T-helper 2 cell treated with Interferon-gamma antibody and Interleukin-4, amounts not matched to agents 100 ng/mL and 5 ng/mL, for 36 hours (primary cell): ENCODE data around the gene FBXO31. TPM values are rescaled to one million over a fixed set of nuclear protein-coding genes. Genes with fewer than 3 reads are reported as not detected.
"Not testable (repeated sequence)": the region's sequence is repeated elsewhere in the genome, so short reads cannot be mapped to it uniquely, and the experiment has no call there.

Experiments
- intact Hi-C: fragments of 100-400 bp; cut with micrococcal nuclease; formaldehyde crosslinking; loops from one replicate; pipeline ENCODE4 v1.15.1; 2023
- total RNA-seq: library from RNA; stranded (reverse); gene quantifications from 2 replicates; pipeline ENCODE4 v1.2.3, GENCODE V29; 2022

Gene FBXO31
- total RNA-seq, 1 donor from 2014 or later: 26.7 TPM

GRCh38 chr16:87365021-87365713 is 18.4 kb downstream of the FBXO31 start:
- intact Hi-C loops: no loop called here

GRCh38 chr16:87363771-87364455 is 19.7 kb downstream of the FBXO31 start:
- intact Hi-C loops: no loop called here

- intact Hi-C loops: not testable (repeated sequence)
Measured at GRCh38 chr16:87362828-87363559, 20.6 kb downstream of the FBXO31 start.

- intact Hi-C loops: no loop called here
Measured at GRCh38 chr16:87361916-87362619, 21.5 kb downstream of the FBXO31 start.

GRCh38 chr16:87360862-87361610 is 22.5 kb downstream of the FBXO31 start:
- intact Hi-C loops: no loop called here

GRCh38 chr16:87359121-87359520 is 24.5 kb downstream of the FBXO31 start:
- intact Hi-C loops: no loop called here

GRCh38 chr16:87358696-87359095 is 24.9 kb downstream of the FBXO31 start:
- intact Hi-C loops: no loop called here

- intact Hi-C loops: no loop called here
Measured at GRCh38 chr16:87358250-87358649, 25.3 kb downstream of the FBXO31 start.

GRCh38 chr16:87356491-87356853 is 27.1 kb downstream of the FBXO31 start:
- intact Hi-C loops: no loop called here

GRCh38 chr16:87353613-87354012 is 30.0 kb downstream of the FBXO31 start:
- intact Hi-C loops: no loop called here

- intact Hi-C loops: no loop called here
Measured at GRCh38 chr16:87352818-87353217, 30.8 kb downstream of the FBXO31 start.

GRCh38 chr16:87351320-87351698 is 32.3 kb downstream of the FBXO31 start:
- intact Hi-C loops: no loop called here

- intact Hi-C loops: no loop called here
Measured at GRCh38 chr16:87350681-87351319, 32.8 kb downstream of the FBXO31 start.

GRCh38 chr16:87350031-87350430 is 33.5 kb downstream of the FBXO31 start:
- intact Hi-C loops: no loop called here

GRCh38 chr16:87348616-87349157 is 34.9 kb downstream of the FBXO31 start:
- intact Hi-C loops: loop anchor here (5.0 kb wide), 1 partner anchor 34 kb away; the partner anchor contains the start of gene FBXO31

GRCh38 chr16:87347932-87348615 is 35.5 kb downstream of the FBXO31 start:
- intact Hi-C loops: loop anchor here (5.0 kb wide), 1 partner anchor 34 kb away; the partner anchor contains the start of gene FBXO31

GRCh38 chr16:87346517-87347060 is 37.0 kb downstream of the FBXO31 start:
- intact Hi-C loops: loop anchor here (5.0 kb wide), 1 partner anchor 36 kb away; the partner anchor contains the start of gene FBXO31

- intact Hi-C loops: loop anchor here (5.0 kb wide), 1 partner anchor 36 kb away; the partner anchor contains the start of gene FBXO31
Measured at GRCh38 chr16:87345726-87346424, 37.7 kb downstream of the FBXO31 start.
